ENCODE results near the gene PLEKHH1. TPM values are rescaled to one million over a fixed set of nuclear protein-coding genes. Genes with fewer than 3 reads are reported as not detected.

Gene PLEKHH1
- total and polyA plus RNA-seq, 2 experiments from 2014 or later, result 14.7 to 33.9 TPM

- no peak for TF ChIP-seq ZNF462 (CRISPR knock-in tag; IDR thresholded peaks at IDR 0.05)
- TF ChIP-seq ZNF114 (CRISPR knock-in tag; IDR thresholded peaks at IDR 0.05), result no peak
- TF ChIP-seq REST (IDR thresholded peaks at IDR 0.05; ENCODE audit: unreplicated experiment), result no peak
- TF ChIP-seq ZNF331 (CRISPR knock-in tag; IDR thresholded peaks at IDR 0.05; ENCODE audit: low read depth), result no peak
- no peak for TF ChIP-seq NANOG (IDR thresholded peaks at IDR 0.05; ENCODE audit: borderline replicate concordance)
- TF ChIP-seq EZH2phosphoT487 (IDR thresholded peaks at IDR 0.05; ENCODE audit: unreplicated experiment), result no peak
- no peak for TF ChIP-seq JUNB (IDR thresholded peaks at IDR 0.05; ENCODE audit: unreplicated experiment)
- no peak for TF ChIP-seq CREB1 (CRISPR knock-in tag; IDR thresholded peaks at IDR 0.05; ENCODE audit: low read depth)
- no peak for TF ChIP-seq CTCF (conservative IDR thresholded peaks at IDR 0.05; ENCODE audit: low read depth in 2 of 2)
These were observed 30.2 kb upstream of the PLEKHH1 start (continued) for GRCh38 chr14:67502867-67503266.

Data from GM23338 (cell line).